Muscle of arm (tissue), 12 donors: Measurements from ENCODE around the gene SMAD6. TPM values are rescaled to one million over a fixed set of nuclear protein-coding genes. Genes with fewer than 3 reads are reported as not detected.

Experiments used
- DNase-seq: peaks from one replicate; pipeline ENCODE4 v3.0.0-alpha.2; 2013
- polyA plus RNA-seq, 12 donors: library from polyadenylated mRNA; unstranded; fragments of 120-200 nt; gene quantifications; one replicate each; pipeline ENCODE4 v1.2.1, GENCODE V29; 2013; ENCODE audit not compliant: insufficient read length in 12 of 12

Gene SMAD6
- polyA plus RNA-seq, 12 donors = 3.2 to 11.6 (median 3.7) TPM; not detected in 2

DNA sequence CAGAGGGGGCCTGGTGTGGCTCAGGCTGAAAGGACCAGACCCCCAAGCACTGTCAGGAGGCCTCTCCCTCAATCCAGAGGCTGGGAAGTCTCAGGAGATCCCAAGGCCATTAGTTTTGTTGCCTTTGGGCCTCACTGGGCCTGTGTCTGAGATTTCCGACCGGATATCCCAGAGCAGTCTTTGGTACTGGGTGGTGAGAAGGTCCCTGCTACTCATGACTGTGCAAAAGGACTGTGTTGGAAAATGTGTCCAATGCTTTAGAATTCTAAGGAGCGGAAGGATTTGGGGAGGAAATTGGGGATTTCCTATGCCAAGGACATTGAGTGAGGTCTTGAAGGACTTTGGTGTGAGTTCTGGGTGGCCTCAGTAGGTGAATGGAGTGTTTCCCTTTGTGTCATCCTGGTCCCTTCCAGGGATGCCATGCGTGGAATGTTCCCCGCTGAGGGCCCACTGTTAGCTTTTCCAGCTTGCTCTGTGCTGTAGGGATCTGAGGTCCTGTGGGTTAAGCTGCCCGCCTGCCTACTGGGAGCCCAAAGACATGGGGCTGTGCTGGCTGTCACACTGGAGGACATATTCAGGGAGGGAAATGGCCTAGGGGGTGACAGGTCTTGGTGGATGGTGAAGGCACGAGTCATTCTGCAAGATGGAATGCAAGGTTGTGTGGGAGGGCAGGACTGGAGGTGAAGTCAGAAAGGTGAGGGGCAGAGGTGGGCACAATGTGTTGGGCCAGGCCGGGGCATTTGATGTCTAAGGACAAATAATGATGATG is 16.4 kb downstream of the SMAD6 start:
- no peak for DNase-seq

DNA sequence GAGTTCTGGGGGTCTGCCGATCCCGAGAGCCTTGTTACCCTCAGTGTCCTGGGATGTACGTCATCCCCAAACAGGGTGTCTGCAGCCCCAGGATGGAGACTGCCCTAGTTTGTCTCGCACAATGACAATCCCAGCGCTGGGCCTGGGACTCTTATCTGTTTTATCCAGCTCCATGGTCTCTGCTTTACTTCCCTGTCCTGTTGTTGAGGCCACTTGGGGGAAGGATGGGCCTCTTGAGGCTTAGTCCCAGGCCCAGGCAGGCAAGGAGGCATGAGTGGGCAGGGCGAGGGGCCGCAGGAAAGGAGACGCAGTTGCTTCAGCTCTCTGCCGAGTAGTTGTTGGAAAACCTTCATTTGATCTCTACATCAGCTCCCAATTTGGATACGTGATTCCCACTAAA is 17.4 kb downstream of the SMAD6 start:
- no peak for DNase-seq

- no peak for DNase-seq
These were observed 18.4 kb downstream of the SMAD6 start for GRCh38 chr15:66720206-66721010.

- no peak for DNase-seq
These were observed 19.0 kb downstream of the SMAD6 start for GRCh38 chr15:66721020-66721419.

DNA sequence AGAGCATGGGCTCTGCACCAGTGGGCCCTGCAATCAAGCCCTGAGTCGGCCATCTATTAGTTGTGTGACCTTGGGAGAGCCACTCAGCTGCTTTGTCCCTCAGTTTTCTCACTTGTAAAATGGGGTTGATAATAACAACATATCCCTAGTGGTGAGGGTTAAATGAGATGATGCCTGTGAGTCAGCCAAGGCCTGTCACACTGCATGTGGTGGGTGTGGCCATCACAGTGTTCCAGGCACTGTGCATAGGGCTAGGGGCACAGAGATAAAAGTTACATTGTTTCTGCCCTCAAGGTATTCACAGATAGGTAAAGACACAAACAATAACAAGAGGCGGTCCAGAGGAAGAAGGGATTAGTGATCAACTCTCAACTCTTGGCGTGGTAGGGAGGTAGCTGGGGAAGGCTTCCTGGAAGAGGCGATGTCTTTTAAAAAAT is 19.5 kb downstream of the SMAD6 start:
- no peak for DNase-seq

- no peak for DNase-seq
These were observed 19.9 kb downstream of the SMAD6 start for GRCh38 chr15:66721954-66722353.

- DNase-seq = no peak
These were observed 20.9 kb downstream of the SMAD6 start for GRCh38 chr15:66722757-66723540.

DNA sequence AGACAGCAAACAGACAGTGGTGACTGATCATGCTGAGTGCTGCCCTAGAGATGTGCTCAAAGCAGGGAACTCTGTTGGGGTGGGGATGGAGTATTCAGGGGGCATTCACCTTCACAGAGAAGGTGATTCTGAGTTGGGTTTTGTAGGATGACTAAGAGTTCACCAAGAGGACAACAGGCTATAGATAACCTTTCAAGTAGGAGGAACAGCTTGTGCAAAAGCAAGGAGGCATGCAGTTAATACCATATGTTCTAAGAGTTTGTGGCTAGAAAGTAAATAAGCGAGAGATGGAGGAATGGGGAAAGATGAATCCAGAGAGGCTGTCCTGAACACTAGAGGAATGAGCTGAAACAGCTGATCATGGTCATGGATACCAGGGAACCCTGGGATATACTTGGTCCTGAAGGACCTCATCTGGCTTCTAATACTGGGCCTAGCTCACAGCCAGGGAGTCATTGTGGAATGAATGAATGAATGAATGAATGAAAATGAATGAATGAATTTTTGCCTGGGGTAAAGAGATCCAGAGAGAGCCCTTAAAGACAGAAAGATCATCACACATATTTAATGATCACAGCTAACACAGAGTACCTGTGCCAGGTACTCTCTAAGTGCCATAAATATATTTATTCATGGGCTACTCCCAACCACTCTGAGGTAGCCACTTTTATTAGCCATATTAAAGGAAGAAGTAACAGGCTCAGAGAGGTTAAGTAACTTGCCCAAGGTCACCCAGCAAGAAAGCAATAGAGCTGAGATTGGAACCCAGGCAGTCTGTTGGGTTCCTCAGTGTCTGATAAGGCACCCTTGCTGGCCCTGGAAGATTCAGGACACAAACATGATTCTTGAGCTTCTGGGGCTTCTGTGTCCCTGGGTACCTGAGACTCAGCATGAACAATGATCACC is 22.0 kb downstream of the SMAD6 start:
- no peak for DNase-seq

DNA sequence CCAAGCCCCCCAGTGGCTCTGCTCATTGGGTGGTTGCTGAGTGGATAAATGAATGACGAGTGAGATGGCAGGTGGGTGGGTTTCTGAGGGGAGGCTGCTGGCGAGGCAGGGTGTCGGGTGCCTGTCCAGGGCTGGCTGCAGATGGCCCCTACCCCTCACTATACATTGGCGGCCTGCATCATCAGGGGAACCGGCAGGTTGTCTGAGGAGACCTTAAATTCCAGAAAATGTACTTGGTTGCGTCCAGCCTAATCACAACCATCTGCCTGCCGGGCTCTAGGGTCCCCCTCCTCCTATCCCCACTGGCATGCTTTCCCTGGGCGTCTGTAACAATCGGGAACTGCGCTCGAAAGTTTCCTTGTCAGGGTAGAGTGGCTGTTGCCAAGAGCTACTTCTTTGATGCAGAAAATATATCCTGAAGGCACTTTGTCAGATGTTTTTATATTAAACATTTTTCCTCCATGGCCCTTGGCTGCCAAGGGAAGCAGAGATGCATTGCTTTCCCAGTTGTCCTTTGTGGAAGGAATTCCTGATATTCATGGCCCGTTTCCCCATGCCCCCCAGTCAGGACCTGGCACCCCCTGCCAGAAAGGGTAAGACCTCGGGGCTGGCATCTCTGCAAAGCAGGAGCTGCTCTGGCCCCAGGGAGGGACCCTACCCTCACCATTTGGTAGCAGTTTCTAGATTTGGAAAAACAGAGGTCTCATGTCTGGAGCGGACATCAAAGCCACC is 22.9 kb downstream of the SMAD6 start:
- DNase-seq = no peak

DNA sequence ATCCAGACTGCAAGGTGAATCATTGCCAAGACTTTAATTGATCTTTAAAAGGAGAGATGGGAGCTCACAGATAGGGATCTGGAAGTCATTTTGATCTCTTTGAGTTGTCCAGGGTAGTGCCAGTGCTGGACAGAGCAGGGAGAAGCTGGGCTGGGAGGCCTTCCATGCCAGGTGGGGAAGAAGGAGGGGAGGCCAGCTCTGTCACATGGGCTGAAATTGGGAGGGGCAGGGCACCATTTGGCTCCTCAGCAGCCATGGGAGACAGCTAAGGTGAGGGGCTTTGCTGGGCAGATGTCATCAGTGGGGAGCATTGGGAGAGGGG is 23.4 kb downstream of the SMAD6 start:
- no peak for DNase-seq

- no peak for DNase-seq
These were observed 24.4 kb downstream of the SMAD6 start for GRCh38 chr15:66726386-66726785.

GRCh38 chr15:66729331-66729951 is 27.4 kb downstream of the SMAD6 start:
- no peak for DNase-seq

DNA sequence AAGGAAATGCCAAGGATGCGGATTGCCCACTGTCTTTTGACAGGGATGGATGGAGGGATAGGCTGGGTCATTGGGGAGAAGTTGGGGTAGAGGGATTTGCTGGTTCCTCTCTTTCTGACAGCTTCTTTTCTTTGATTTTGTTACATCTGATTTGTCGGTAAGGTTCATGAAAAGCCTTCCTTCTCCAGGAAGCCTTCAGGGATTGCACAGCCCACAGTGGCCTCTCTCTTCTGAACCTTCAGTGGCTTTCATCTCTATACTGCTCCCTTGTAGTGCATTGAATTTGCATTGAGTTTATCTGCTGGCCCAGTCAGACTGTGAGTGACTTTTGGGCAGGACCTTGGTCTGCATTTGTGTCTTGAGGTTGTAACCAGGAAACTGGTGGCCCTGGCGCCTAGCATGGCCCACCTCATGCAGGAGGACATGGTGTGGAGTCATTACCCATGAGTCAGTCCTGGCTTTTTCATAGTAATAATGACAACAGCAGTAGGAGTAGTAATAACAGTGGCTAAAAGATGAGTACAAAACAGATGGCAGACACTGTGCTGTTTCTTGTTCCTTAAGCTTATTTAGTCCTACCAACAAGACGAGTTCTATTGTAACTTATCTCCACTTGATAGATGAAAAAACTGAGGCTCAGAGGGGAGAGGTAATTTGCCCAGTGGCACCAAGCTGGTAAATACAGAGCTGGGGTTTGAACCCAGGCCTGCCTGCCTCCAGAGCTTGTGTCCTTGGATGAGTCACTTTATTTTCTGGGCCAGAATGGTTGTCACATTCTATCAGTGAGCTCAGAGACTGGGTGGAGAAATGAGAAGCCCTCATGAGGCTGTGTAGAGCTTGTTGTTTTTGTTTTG is 28.4 kb downstream of the SMAD6 start:
- no peak for DNase-seq

GRCh38 chr15:66733976-66734375 is 31.9 kb downstream of the SMAD6 start:
- DNase-seq = no peak

DNA sequence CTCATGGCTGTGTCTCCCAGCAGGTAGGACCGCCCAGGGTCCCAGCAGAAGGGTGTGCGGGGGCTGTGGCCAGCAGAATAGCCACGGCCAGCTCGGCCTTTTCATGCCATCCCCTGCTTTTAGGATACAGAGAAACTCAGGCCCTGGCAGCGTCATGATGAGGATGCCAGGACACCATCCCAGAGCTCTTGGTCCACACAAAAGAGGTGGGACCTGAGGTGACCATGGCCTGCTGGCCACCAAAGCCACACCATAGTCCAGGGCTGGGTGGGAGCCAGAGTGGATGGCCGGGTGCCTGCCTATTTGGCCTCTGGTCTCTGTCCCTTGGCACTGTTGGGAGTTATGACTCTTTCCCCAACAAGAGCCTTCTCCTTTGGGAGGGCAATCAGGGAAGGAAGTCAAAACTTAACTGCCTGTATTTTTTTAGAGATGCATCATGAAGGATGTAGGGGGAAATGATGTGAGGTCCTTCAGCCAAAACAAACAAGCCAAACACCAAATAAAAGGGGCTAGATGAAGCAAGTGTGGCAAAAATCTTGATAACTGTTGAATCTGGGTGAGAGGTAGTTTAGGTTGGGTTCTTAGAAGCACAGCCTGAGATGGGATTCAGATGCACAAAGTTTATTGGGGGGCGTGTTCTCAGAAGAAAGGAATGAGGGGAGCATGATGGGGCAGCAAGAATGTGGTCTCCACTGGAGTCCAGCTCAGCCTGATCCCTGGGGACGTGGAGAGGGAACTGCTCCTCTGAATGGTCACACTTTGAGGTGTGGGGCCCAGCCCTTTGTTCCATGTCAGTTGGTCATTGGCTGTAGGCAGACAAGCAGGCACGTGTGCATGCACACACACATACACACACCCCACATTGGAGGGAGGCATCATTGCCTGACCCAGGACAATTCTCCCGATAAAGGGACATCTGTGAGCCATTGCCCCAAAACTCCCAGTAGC is 33.2 kb downstream of the SMAD6 start:
- DNase-seq = no peak

DNA sequence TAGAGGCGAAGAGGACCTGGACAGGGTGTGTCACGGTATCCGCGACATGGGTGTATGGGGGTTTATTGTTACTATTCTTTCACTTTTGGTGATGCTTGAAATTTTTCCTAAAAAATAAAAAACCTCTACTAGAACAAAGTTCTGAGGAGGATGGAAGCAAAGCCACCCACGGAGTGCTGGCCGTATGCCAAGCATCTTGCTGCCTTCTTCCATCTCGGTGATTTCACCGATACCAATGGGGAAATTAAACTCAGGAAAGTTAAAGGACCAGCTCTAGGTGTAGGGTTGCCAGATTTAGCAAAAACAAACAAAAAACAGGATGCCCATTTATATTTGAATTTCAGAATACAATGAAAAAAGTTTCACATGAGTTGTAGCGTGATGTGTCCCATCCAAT is 33.9 kb downstream of the SMAD6 start:
- DNase-seq = no peak

DNA sequence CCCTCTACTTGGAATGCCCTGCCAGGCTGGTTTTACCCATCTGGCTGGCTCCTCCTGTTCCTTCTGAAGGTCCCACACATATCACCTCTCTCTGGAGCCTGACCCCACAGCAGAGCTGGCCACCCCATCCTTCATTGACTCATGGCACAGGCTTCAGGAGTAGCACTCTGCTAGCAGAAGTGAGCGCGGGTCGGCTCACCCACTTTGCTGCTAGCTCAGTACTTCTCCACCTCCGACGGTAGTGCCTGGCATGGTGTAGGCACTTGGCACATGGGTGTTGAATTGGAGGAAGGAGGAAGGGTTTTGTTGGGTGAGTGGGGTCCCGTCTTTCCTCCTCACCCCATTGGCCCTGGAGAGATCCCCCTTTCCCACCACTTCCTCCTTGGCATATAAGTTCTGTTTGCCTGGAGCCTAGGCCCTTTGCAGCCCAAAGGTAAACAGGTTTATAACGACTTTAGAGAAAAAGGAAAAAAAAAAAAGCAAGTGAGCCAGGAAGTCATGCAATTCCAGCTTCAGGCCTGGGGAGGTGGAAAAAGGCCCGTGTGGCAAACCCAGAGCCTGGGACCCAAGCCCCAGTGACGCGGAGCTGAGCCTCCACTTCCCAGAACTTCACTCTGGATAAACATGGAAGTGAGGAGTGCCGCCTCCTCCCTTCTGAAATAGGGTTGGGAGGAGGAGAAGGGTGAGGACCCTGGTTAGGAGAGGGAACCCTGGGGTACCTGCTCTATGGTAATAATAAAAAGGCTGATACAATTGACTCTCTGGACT is 35.4 kb downstream of the SMAD6 start:
- no peak for DNase-seq
